K562 (cell line): ENCODE results near the gene PRKCG. TPM values are rescaled to one million over a fixed set of nuclear protein-coding genes. Genes with fewer than 3 reads are reported as not detected.
A peak's percentile ranks its signal among the peaks of the same experiment; 100 is the strongest.

ENCODE experiments used
- ATAC-seq: fragments of 200-7000 bp; cut with Tn5 transposase; 3 replicates; pipeline ENCODE4 v1.9.1; 2020; ENCODE audit warnings: moderate library complexity
- BruUV-seq: library from RNA; stranded (reverse); fragments of 400-500 nt; replicated peaks from 2 replicates; lab custom pipeline; 2021; lab: Mats Ljungman, UMichigan
- CTCF ChIA-PET: fragments of 300-600 bp; formaldehyde crosslinking; extraction: SDS; loops from one replicate; lab custom pipeline; 2021; ENCODE audit warnings: low intra/inter-chr PET ratio; lab: Yijun Ruan, JAX
- POLR2A ChIA-PET: fragments of 300-600, 350-650 bp; sonication (Branson Sonifier 250); formaldehyde crosslinking; extraction: SDS; loops from one replicate; lab custom pipeline; 2021; ENCODE audit warnings: antibody characterized with exemption, inconsistent platforms; lab: Yijun Ruan, JAX
- DNase-seq, 4 experiments: peaks; one replicate each; pipeline versions ENCODE4 v3.0.0 to v3.0.0-alpha.2; 2011 to 2018; ENCODE audit warnings: low spot score in 3 of 4, mixed read lengths in 3 of 4; ENCODE audit errors: extremely low read depth in 1 of 4
- FAIRE-seq: peaks from 2 replicates; lab custom pipeline; 2011; peaks lifted over from hg19 to GRCh38; lab: Jason Lieb, UNC
- H2AFZ ChIP-seq: 2 replicates; pipeline ENCODE4 v1.6.0; 2011; ENCODE audit warnings: low read depth, low read length, control low read depth, inconsistent platforms
- H3K27ac ChIP-seq: fragments of 200-600 bp; 3 replicates; pipeline ENCODE4 v1.8.0; 2011; ENCODE audit warnings: low read depth, mild to moderate bottlenecking, control low read depth, inconsistent platforms, low read length, moderate library complexity, mixed read lengths; ENCODE audit errors: extremely low read depth
- H3K27me3 ChIP-seq, 2 experiments: fragments of 300-600 bp in 1 of 2; 2 replicates in 1 of 2; 3 replicates in 1 of 2; pipeline versions ENCODE4 v1.6.0 to v1.8.0; 2011; ENCODE audit warnings: inconsistent platforms in 2 of 2, low read length in 2 of 2, mild to moderate bottlenecking in 1 of 2, mixed read lengths in 1 of 2, moderate library complexity in 1 of 2; ENCODE audit not compliant: control insufficient read depth in 2 of 2, insufficient read depth in 2 of 2
- H3K36me3 ChIP-seq: fragments of 300-600 bp; 3 replicates; pipeline ENCODE4 v1.8.0; 2011; ENCODE audit warnings: mild to moderate bottlenecking, low read length, inconsistent platforms; ENCODE audit not compliant: control insufficient read depth, insufficient read depth
- H3K4me1 ChIP-seq, 2 experiments: fragments of 200-600 bp in 1 of 2; replicated peaks in 1 of 2; 2 replicates in 1 of 2; 3 replicates in 1 of 2; pipeline versions ENCODE4 v1.5.1 to v1.8.0; 2011; ENCODE audit warnings: inconsistent platforms in 2 of 2, low read length in 2 of 2, mild to moderate bottlenecking in 1 of 2, mixed read lengths in 1 of 2, moderate library complexity in 1 of 2; ENCODE audit not compliant: control insufficient read depth in 2 of 2, insufficient read depth in 2 of 2
- H3K4me2 ChIP-seq: 2 replicates; pipeline ENCODE4 v1.6.1; 2011; ENCODE audit warnings: low read length, control low read depth, inconsistent platforms, mixed read lengths; ENCODE audit not compliant: insufficient read depth
- H3K4me3 ChIP-seq: fragments of 200-600 bp; sonication (generic), shearing (Covaris generic); 2 replicates; pipeline ENCODE4 v1.5.1; 2016; ENCODE audit warnings: control low read depth, inconsistent platforms
- H3K79me2 ChIP-seq: fragments of 200-600 bp; 3 replicates; pipeline ENCODE4 v1.8.0; 2011; ENCODE audit warnings: low read length, inconsistent platforms; ENCODE audit not compliant: control insufficient read depth, insufficient read depth
- H3K9ac ChIP-seq, 2 experiments: 2 replicates each; pipeline versions ENCODE4 v1.6.0 to v1.6.1; 2011; ENCODE audit warnings: low read depth in 2 of 2, low read length in 2 of 2, control low read depth in 1 of 2, inconsistent platforms in 1 of 2, mild to moderate bottlenecking in 1 of 2, mixed read lengths in 1 of 2; ENCODE audit not compliant: insufficient read depth in 1 of 2
- H3K9me1 ChIP-seq: one replicate; pipeline ENCODE4 v1.6.0; 2011; ENCODE audit warnings: inconsistent platforms, mild to moderate bottlenecking, low read length, moderate library complexity; ENCODE audit not compliant: control insufficient read depth, insufficient read depth
- H3K9me3 ChIP-seq: replicated peaks from 2 replicates; pipeline ENCODE4 v1.5.1; 2011; ENCODE audit warnings: low read depth, low read length, inconsistent platforms; ENCODE audit not compliant: control insufficient read depth, insufficient read depth
- H4K20me1 ChIP-seq: replicated peaks from 2 replicates; pipeline ENCODE4 v1.6.1; 2011; ENCODE audit warnings: low read length, inconsistent platforms, mixed read lengths; ENCODE audit not compliant: control insufficient read depth, insufficient read depth
- BCL6 ChIP-seq: fragments of 250-450 bp; sonication (Bioruptor Pico); IDR thresholded peaks from 2 replicates; pipeline ENCODE4 v1.4.0; 2020
- MEF2D ChIP-seq: conservative IDR thresholded peaks from 2 replicates; pipeline ENCODE4 v1.6.1; 2016; ENCODE audit warnings: low read depth, missing genetic modification characterization, missing compliant biosample characterization
- ZNF143 ChIP-seq: sonication (generic); formaldehyde crosslinking; IDR thresholded peaks from 2 replicates; pipeline ENCODE4 v1.9.0; 2022; ENCODE audit warnings: mild to moderate bottlenecking, missing genetic modification reagents
- ZNF445 ChIP-seq: fragments of 250-450 bp; sonication (Bioruptor Pico); IDR thresholded peaks from 2 replicates; pipeline ENCODE4 v1.4.0; 2020; ENCODE audit warnings: low read depth, mild to moderate bottlenecking, moderate library complexity
- WGBS: fragments of 100-300 bp; shearing (Covaris generic); methylation state at CpG from one replicate; pipeline ENCODE4 v1.1.6; 2016; ENCODE audit warnings: low coverage, mixed read lengths; ENCODE audit not compliant: insufficient coverage; ENCODE audit errors: missing lambda C conversion rate; 5-methylcytosine and 5-hydroxymethylcytosine counted together
- in situ Hi-C: fragments of 300-500 bp; cut with MboI; formaldehyde crosslinking; loops from 4 replicates; pipeline ENCODE4 v1.15.0; 2018; ENCODE audit warnings: inconsistent platforms, mixed read lengths
- intact Hi-C: fragments of 100-400 bp; cut with micrococcal nuclease; formaldehyde crosslinking; loops from 2 replicates; pipeline ENCODE4 v1.14.2; 2022
- polyA plus RNA-seq, 8 experiments: library from polyadenylated mRNA; depleted of rRNA in 4 of 8; stranded (reverse) in 5 of 8; unstranded in 3 of 8; fragments of >200 nt; fragmentation: Nextera tagmentation in 2 of 8; fragmentation: Illumina TruSeq in 1 of 8; extraction: Ambion mirVana in 2 of 8; extraction: Trizol in 1 of 8; gene quantifications; 2 replicates each; pipeline versions ENCODE4 v1.2.1 to v1.2.3, GENCODE V29; 2011 to 2014; ENCODE audit warnings: inconsistent platforms in 1 of 8, missing spikeins in 1 of 8
- total RNA-seq, 7 experiments: library from RNA; depleted of rRNA in 6 of 7; stranded (reverse); fragments of >200 nt in 6 of 7; fragmentation: Illumina TruSeq in 2 of 7; extraction: Trizol in 2 of 7; gene quantifications; 2 replicates each; pipeline versions ENCODE4 v1.2.1 to v1.2.3, GENCODE V29; 2011 to 2021; ENCODE audit warnings: low replicate concordance in 1 of 7
- TF ChIP-seq, protein P1 (sequence below): fragments of 450-650 bp; formaldehyde crosslinking; IDR thresholded peaks from 2 replicates; pipeline ENCODE4 v1.4.0; 2020; ENCODE audit warnings: mild to moderate bottlenecking, mixed read lengths

Gene PRKCG
- total and polyA plus RNA-seq, 9 of the 15 experiments (the other 6 are each of a cell fraction or from before 2014, with no cell fraction given), result not detected

- TF ChIP-seq ZNF445 (CRISPR knock-in tag) (no peak), ZNF143 (no peak)
Observed at GRCh38 chr19:53847555-53847954, 34.4 kb upstream of the PRKCG start (continued).

- intact Hi-C loops (loop anchor here (10.0 kb wide), 1 partner anchor 54 kb away; no protein-coding TSS in a partner anchor), in situ Hi-C loops (no loop called here)
- POLR2A ChIA-PET, result no interaction called here
- H3K27me3 ChIP-seq, result peaks cover 3 to 23% of the 10 kb centered on the region in 2 experiments; a peak in 4 of 5 replicates
- H3K79me2 ChIP-seq, result no peaks in the 10 kb centered on the region
- H3K9me3 ChIP-seq, result no peaks in the 10 kb centered on the region
- no TSS peak for BruUV-seq
- H3K9ac ChIP-seq, result no peak overlapping the region
- ATAC-seq, result no peak
- no peak for FAIRE-seq
- no peaks in the 10 kb centered on the region; the same call in 1 of the 2 replicates for H4K20me1 ChIP-seq
- no peak overlapping the region for H2AFZ ChIP-seq
- peak; percentile 65 for TF ChIP-seq MEF2D (tag)
- TF ChIP-seq BCL6 (CRISPR knock-in tag), result no peak
- TF ChIP-seq, protein P1, sequence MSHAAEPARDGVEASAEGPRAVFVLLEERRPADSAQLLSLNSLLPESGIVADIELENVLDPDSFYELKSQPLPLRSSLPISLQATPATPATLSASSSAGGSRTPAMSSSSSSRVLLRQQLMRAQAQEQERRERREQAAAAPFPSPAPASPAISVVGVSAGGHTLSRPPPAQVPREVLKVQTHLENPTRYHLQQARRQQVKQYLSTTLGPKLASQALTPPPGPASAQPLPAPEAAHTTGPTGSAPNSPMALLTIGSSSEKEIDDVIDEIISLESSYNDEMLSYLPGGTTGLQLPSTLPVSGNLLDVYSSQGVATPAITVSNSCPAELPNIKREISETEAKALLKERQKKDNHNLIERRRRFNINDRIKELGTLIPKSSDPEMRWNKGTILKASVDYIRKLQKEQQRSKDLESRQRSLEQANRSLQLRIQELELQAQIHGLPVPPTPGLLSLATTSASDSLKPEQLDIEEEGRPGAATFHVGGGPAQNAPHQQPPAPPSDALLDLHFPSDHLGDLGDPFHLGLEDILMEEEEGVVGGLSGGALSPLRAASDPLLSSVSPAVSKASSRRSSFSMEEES, result peak; percentile 39; the same call in 1 of the 2 replicates
- H3K9me1 ChIP-seq, result no peaks in the 10 kb centered on the region
- CTCF ChIA-PET, result no interaction called here
- no peak for DNase-seq
- no peak overlapping the region for H3K27ac ChIP-seq
- no peaks in the 10 kb centered on the region; a peak in 1 of 5 replicates for H3K4me1 ChIP-seq
- H3K4me3 ChIP-seq, result no peak overlapping the region
- H3K36me3 ChIP-seq, result no peaks in the 10 kb centered on the region
- WGBS, result 6% methylated on average over 11 of the region's 11 CpGs
- no peak overlapping the region for H3K4me2 ChIP-seq
Observed at GRCh38 chr19:53849237-53849676, 32.7 kb upstream of the PRKCG start.
